ENCODE measurements around the gene TRIO.

DNA sequence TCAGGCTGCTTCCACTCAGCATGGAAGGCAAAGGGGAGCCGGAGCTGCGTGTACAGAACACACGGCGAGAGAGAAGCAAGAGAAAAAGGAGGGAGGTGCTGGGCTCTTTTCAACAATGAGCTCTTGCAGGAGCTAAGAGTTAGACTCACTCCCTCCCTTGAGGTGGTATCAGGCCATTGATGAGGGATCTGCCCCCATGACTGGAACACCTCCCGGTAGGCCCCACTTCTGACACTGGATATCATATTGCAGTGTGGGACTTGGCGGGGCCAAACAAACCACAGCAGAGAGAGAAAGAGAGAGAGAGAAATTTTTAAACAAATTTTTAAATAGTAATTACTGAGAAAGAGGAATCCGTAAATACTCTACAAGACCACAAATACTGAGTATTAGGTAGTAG lies 182.2 kb downstream of the TRIO start:
- TF ChIP-seq CTCF (IDR thresholded peaks at IDR 0.05) (no peak), POLR2A (IDR thresholded peaks at IDR 0.05) (no peak)

Measured in upper lobe of left lung (tissue), 4 donors.